ENCODE data around the gene IDNK. TPM values are rescaled to one million over a fixed set of nuclear protein-coding genes. Genes with fewer than 3 reads are reported as not detected.
"Not testable (repeated sequence)": the region's sequence is repeated elsewhere in the genome, so short reads cannot be mapped to it uniquely, and the experiment has no call there.

Gene IDNK
- polyA plus RNA-seq, 1 donor (not counting 4 experiments of a cell fraction or from before 2014, with no cell fraction given) = 2.6 TPM

GRCh38 chr9:83601463-83601862 is 21.5 kb upstream of the IDNK start:
- TF ChIP-seq, protein P1, sequence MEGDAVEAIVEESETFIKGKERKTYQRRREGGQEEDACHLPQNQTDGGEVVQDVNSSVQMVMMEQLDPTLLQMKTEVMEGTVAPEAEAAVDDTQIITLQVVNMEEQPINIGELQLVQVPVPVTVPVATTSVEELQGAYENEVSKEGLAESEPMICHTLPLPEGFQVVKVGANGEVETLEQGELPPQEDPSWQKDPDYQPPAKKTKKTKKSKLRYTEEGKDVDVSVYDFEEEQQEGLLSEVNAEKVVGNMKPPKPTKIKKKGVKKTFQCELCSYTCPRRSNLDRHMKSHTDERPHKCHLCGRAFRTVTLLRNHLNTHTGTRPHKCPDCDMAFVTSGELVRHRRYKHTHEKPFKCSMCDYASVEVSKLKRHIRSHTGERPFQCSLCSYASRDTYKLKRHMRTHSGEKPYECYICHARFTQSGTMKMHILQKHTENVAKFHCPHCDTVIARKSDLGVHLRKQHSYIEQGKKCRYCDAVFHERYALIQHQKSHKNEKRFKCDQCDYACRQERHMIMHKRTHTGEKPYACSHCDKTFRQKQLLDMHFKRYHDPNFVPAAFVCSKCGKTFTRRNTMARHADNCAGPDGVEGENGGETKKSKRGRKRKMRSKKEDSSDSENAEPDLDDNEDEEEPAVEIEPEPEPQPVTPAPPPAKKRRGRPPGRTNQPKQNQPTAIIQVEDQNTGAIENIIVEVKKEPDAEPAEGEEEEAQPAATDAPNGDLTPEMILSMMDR (optimal IDR thresholded peaks at IDR 0.05 in 1 of 3, IDR thresholded peaks at IDR 0.05 in 1 of 3, conservative IDR thresholded peaks at IDR 0.05 in 1 of 3; ENCODE audit: extremely low read depth in 1 of 3, insufficient read depth in 2 of 3, low read length in 3 of 3) = no peak
- TF ChIP-seq EZH2 (IDR thresholded peaks at IDR 0.05; ENCODE audit: low read length) = no peak
- no peak overlapping the region for H3K4me3 ChIP-seq (ENCODE audit: control insufficient read depth in 2 of 3, extremely low read depth in 1 of 3, insufficient read depth in 2 of 3, low read depth in 1 of 3, low read length in 3 of 3)
- dilution Hi-C loops (cut with MboI; ENCODE audit: extremely low pct_ligation_motif_present, low sequenced_read_pairs) = no loop called here
- H3K27ac ChIP-seq (ENCODE audit: control insufficient read depth, insufficient read depth, low read length) = no peak overlapping the region
- H2AFZ ChIP-seq (ENCODE audit: control insufficient read depth, low read length) = no peak overlapping the region
- FAIRE-seq = no peak
- no peaks in the 10 kb centered on the region for H4K20me1 ChIP-seq (ENCODE audit: control insufficient read depth, extremely low read depth, insufficient read depth, low read length)
- H3K4me1 ChIP-seq (ENCODE audit: control insufficient read depth, extremely low read depth, insufficient read depth, low read length) = no peaks in the 10 kb centered on the region
- no peaks in the 10 kb centered on the region for H3K9me1 ChIP-seq (ENCODE audit: control insufficient read depth, extremely low read depth, insufficient read depth, low read length)
- H3K36me3 ChIP-seq (ENCODE audit: control insufficient read depth in 2 of 2, extremely low read depth in 1 of 2, insufficient read depth in 2 of 2, low read length in 2 of 2) = no peaks in the 10 kb centered on the region
- H3K9ac ChIP-seq (ENCODE audit: control insufficient read depth, extremely low read depth, insufficient read depth, low read length) = no peak overlapping the region
- DNase-seq (ENCODE audit: low read depth, low spot score) = no peak
- no peaks in the 10 kb centered on the region for H3K9me3 ChIP-seq (ENCODE audit: control insufficient read depth, low read depth, low read length)
- H3K27me3 ChIP-seq (ENCODE audit: control insufficient read depth, extremely low read depth, insufficient read depth, low read length) = no peaks in the 10 kb centered on the region
- H3K4me2 ChIP-seq (ENCODE audit: control insufficient read depth, extremely low read depth, insufficient read depth, low read depth, low read length) = no peak overlapping the region
- no peaks in the 10 kb centered on the region for H3K79me2 ChIP-seq (ENCODE audit: control insufficient read depth, insufficient read depth, low read length)

DNA sequence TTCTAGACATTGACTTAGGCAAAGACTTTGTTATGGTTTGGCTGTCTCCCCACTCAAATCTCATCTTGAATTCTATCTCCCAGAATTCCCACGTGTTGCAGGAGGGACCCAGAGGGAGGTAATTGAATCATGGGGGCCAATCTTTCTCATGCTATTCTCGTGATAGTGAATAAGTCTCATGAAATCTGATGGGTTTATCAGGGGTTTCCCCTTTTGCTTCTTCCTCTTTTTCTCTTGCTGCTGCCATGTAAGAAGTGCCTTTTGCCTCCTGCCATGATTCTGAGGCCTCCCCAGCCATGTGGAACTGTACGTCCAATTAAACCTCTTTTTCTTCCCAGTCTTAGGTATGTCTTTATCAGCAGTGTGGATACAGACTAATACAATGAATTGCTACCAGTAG is 15.3 kb upstream of the IDNK start:
- H3K79me2 ChIP-seq (ENCODE audit: control insufficient read depth, insufficient read depth, low read length); H3K9me3 ChIP-seq (ENCODE audit: control insufficient read depth, low read depth, low read length); H3K9me1 ChIP-seq (ENCODE audit: control insufficient read depth, extremely low read depth, insufficient read depth, low read length); H3K4me1 ChIP-seq (ENCODE audit: control insufficient read depth, extremely low read depth, insufficient read depth, low read length); H4K20me1 ChIP-seq (ENCODE audit: control insufficient read depth, extremely low read depth, insufficient read depth, low read length); H3K4me3 ChIP-seq (ENCODE audit: control insufficient read depth in 2 of 3, extremely low read depth in 1 of 3, insufficient read depth in 2 of 3, low read depth in 1 of 3, low read length in 3 of 3); FAIRE-seq; H3K27me3 ChIP-seq (ENCODE audit: control insufficient read depth, extremely low read depth, insufficient read depth, low read length); dilution Hi-C loops (cut with MboI; ENCODE audit: extremely low pct_ligation_motif_present, low sequenced_read_pairs); DNase-seq (ENCODE audit: low read depth, low spot score); H3K27ac ChIP-seq (ENCODE audit: control insufficient read depth, insufficient read depth, low read length); H2AFZ ChIP-seq (ENCODE audit: control insufficient read depth, low read length); H3K36me3 ChIP-seq (ENCODE audit: control insufficient read depth in 2 of 2, extremely low read depth in 1 of 2, insufficient read depth in 2 of 2, low read length in 2 of 2); H3K4me2 ChIP-seq (ENCODE audit: control insufficient read depth, extremely low read depth, insufficient read depth, low read depth, low read length); H3K9ac ChIP-seq (ENCODE audit: control insufficient read depth, extremely low read depth, insufficient read depth, low read length): not testable (repeated sequence)

- dilution Hi-C loops (cut with MboI; ENCODE audit: extremely low pct_ligation_motif_present, low sequenced_read_pairs); H2AFZ ChIP-seq (ENCODE audit: control insufficient read depth, low read length); FAIRE-seq: not testable (repeated sequence)
Observed at GRCh38 chr9:83613298-83613697, 9.6 kb upstream of the IDNK start.

More at GRCh38 chr9:83613298-83613697, 9.6 kb upstream of the IDNK start:
- H3K27me3 ChIP-seq (ENCODE audit: control insufficient read depth, extremely low read depth, insufficient read depth, low read length); H3K79me2 ChIP-seq (ENCODE audit: control insufficient read depth, insufficient read depth, low read length); H3K36me3 ChIP-seq (ENCODE audit: control insufficient read depth in 2 of 2, extremely low read depth in 1 of 2, insufficient read depth in 2 of 2, low read length in 2 of 2); H3K4me1 ChIP-seq (ENCODE audit: control insufficient read depth, extremely low read depth, insufficient read depth, low read length); H4K20me1 ChIP-seq (ENCODE audit: control insufficient read depth, extremely low read depth, insufficient read depth, low read length); H3K9me1 ChIP-seq (ENCODE audit: control insufficient read depth, extremely low read depth, insufficient read depth, low read length); DNase-seq (ENCODE audit: low read depth, low spot score); H3K27ac ChIP-seq (ENCODE audit: control insufficient read depth, insufficient read depth, low read length); H3K9me3 ChIP-seq (ENCODE audit: control insufficient read depth, low read depth, low read length); H3K9ac ChIP-seq (ENCODE audit: control insufficient read depth, extremely low read depth, insufficient read depth, low read length); H3K4me2 ChIP-seq (ENCODE audit: control insufficient read depth, extremely low read depth, insufficient read depth, low read depth, low read length); H3K4me3 ChIP-seq (ENCODE audit: control insufficient read depth in 2 of 3, extremely low read depth in 1 of 3, insufficient read depth in 2 of 3, low read depth in 1 of 3, low read length in 3 of 3): not testable (repeated sequence)

Data from keratinocyte (primary cell).